ENCODE data around the gene PRKAR1A.

The PRKAR1A gene

GRCh38 chr17:68533887-68534694 lies 21.9 kb downstream of the PRKAR1A start:
- Histone ChIP-seq H3K4me1 (ENCODE audit: control insufficient read depth, insufficient read depth, low read length) (no peaks in the 10 kb centered on the region), H3K36me3 (ENCODE audit: control insufficient read depth, insufficient read depth, low read length) (peaks cover 10% of the 10 kb centered on the region)

DNA sequence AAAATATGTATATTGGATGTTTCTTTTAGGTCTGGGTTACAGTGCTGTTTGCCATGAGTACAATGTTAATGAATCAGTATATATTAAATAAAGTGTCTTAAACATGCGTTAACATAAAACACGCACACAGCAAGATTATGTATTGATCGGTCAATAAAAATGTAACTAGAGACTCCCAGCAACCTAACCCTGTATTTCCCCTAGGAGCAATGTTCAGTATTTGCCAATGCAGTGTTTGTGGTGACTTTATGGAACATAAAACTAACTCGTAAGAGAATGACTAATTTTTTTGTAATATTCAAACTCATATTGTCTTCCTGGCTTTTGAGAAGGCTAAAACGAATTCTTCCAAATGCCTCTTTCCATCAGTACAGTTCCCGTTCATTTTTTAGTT lies 22.5 kb downstream of the PRKAR1A start:
- Histone ChIP-seq H3K9ac (ENCODE audit: low read length) (no peak overlapping the region), H3K9me3 (ENCODE audit: control insufficient read depth, low read length) (no peaks in the 10 kb centered on the region), H3K27me3 (ENCODE audit: control insufficient read depth, insufficient read depth, low read length) (no peaks in the 10 kb centered on the region), H3K36me3 (ENCODE audit: control insufficient read depth, insufficient read depth, low read length) (peaks cover 10% of the 10 kb centered on the region), H3K4me3 (ENCODE audit: low read length) (no peak overlapping the region), H3K4me1 (ENCODE audit: control insufficient read depth, insufficient read depth, low read length) (peaks cover 2% of the 10 kb centered on the region)

More at GRCh38 chr17:68533887-68534694, 21.9 kb downstream of the PRKAR1A start:
- Histone ChIP-seq H3K27me3 (ENCODE audit: control insufficient read depth, insufficient read depth, low read length) (no peaks in the 10 kb centered on the region), H3K4me3 (ENCODE audit: low read length) (no peak overlapping the region), H3K9ac (ENCODE audit: low read length) (no peak overlapping the region), H3K9me3 (ENCODE audit: control insufficient read depth, low read length) (no peaks in the 10 kb centered on the region)

DNA sequence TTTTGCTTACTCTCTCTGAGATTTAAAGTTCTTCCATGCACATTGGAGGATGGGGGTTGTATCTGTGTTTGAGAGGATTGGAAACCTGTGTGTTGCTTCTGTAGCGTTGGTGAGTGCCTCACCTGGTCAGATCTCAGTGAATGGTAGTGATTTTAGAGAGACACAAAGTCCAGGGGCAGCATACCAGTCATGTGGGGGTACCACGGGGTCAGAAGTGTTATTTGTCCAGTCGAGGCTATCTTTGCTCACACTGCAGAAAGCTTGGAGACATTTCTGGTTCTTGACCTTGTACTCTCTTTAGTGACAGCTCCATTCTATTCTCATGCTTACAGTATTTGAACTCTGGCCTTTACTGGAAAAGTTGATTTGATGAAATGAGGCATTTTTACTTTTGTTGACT lies 23.7 kb downstream of the PRKAR1A start:
- H3K9ac ChIP-seq (ENCODE audit: low read length): no peak overlapping the region
- peaks cover 9% of the 10 kb centered on the region for H3K4me1 ChIP-seq (ENCODE audit: control insufficient read depth, insufficient read depth, low read length)
- no peak overlapping the region for H3K4me3 ChIP-seq (ENCODE audit: low read length)
- H3K36me3 ChIP-seq (ENCODE audit: control insufficient read depth, insufficient read depth, low read length): peaks cover 10% of the 10 kb centered on the region
- H3K9me3 ChIP-seq (ENCODE audit: control insufficient read depth, low read length): no peaks in the 10 kb centered on the region
- no peaks in the 10 kb centered on the region for H3K27me3 ChIP-seq (ENCODE audit: control insufficient read depth, insufficient read depth, low read length)

- Histone ChIP-seq H3K9ac (ENCODE audit: low read length) (no peak overlapping the region), H3K4me1 (ENCODE audit: control insufficient read depth, insufficient read depth, low read length) (peaks cover 37% of the 10 kb centered on the region), H3K36me3 (ENCODE audit: control insufficient read depth, insufficient read depth, low read length) (peaks cover 10% of the 10 kb centered on the region), H3K4me3 (ENCODE audit: low read length) (no peak overlapping the region), H3K27me3 (ENCODE audit: control insufficient read depth, insufficient read depth, low read length) (no peaks in the 10 kb centered on the region), H3K9me3 (ENCODE audit: control insufficient read depth, low read length) (no peaks in the 10 kb centered on the region)
Measured at GRCh38 chr17:68539548-68540467, 27.6 kb downstream of the PRKAR1A start.

DNA sequence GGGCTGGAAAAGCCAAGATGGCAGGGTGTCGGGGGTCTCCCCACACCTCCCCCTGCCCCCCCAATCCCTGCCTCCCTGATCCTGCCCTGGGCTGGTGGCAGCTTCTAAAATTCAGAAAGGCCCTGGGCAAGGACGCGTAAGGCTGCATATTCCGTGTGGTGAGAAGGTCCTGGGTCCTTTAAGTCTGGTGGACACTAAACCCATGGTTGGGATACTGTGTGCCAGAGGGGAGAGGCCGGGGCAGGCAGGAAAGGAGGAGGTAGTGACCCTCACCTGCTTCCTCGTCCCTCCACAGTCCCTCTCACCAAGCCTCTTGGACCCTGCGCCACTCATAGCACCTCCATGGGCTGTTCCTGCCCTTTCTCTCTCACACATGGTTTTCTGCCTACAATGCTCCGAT lies 28.8 kb downstream of the PRKAR1A start:
- no peaks in the 10 kb centered on the region for H3K27me3 ChIP-seq (ENCODE audit: control insufficient read depth, insufficient read depth, low read length)
- no peaks in the 10 kb centered on the region for H3K9me3 ChIP-seq (ENCODE audit: control insufficient read depth, low read length)
- H3K4me1 ChIP-seq (ENCODE audit: control insufficient read depth, insufficient read depth, low read length): peaks cover 37% of the 10 kb centered on the region
- H3K4me3 ChIP-seq (ENCODE audit: low read length): no peak overlapping the region
- H3K36me3 ChIP-seq (ENCODE audit: control insufficient read depth, insufficient read depth, low read length): peaks cover 10% of the 10 kb centered on the region
- H3K9ac ChIP-seq (ENCODE audit: low read length): no peak overlapping the region

DNA sequence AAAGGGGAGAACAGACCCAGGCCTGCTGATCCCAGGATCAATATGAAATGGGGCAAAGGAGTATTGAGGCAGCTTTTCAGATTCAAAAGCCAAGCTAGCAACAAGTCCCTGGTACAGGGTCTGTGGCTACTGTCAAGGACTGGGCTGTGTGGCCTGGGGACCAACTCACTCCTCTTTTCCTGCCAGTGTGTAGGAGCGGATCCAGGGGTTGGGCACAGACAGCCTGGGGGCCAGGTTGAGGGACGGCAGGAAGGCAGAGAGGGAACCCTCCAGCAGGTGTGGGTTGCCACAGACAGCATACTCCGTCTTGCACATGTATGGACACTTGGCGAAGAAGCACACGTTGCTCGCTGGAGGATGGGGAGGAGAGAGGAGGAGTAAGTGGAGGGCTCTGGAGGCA lies 29.6 kb downstream of the PRKAR1A start:
- peaks cover 37% of the 10 kb centered on the region for H3K4me1 ChIP-seq (ENCODE audit: control insufficient read depth, insufficient read depth, low read length)
- H3K9me3 ChIP-seq (ENCODE audit: control insufficient read depth, low read length): no peaks in the 10 kb centered on the region
- H3K4me3 ChIP-seq (ENCODE audit: low read length): no peak overlapping the region
- no peak overlapping the region for H3K9ac ChIP-seq (ENCODE audit: low read length)
- no peaks in the 10 kb centered on the region for H3K27me3 ChIP-seq (ENCODE audit: control insufficient read depth, insufficient read depth, low read length)
- H3K36me3 ChIP-seq (ENCODE audit: control insufficient read depth, insufficient read depth, low read length): peaks cover 10% of the 10 kb centered on the region

GRCh38 chr17:68542698-68543463 lies 30.7 kb downstream of the PRKAR1A start:
- Histone ChIP-seq H3K4me3 (ENCODE audit: low read length) (no peak overlapping the region), H3K9ac (ENCODE audit: low read length) (no peak overlapping the region), H3K27me3 (ENCODE audit: control insufficient read depth, insufficient read depth, low read length) (no peaks in the 10 kb centered on the region), H3K4me1 (ENCODE audit: control insufficient read depth, insufficient read depth, low read length) (peaks cover 37% of the 10 kb centered on the region), H3K36me3 (ENCODE audit: control insufficient read depth, insufficient read depth, low read length) (peaks cover under 1% of the 10 kb centered on the region), H3K9me3 (ENCODE audit: control insufficient read depth, low read length) (no peaks in the 10 kb centered on the region)

GRCh38 chr17:68544111-68544915 lies 32.1 kb downstream of the PRKAR1A start:
- Histone ChIP-seq H3K9me3 (ENCODE audit: control insufficient read depth, low read length) (no peaks in the 10 kb centered on the region), H3K9ac (ENCODE audit: low read length) (no peak overlapping the region), H3K4me3 (ENCODE audit: low read length) (no peak overlapping the region), H3K27me3 (ENCODE audit: control insufficient read depth, insufficient read depth, low read length) (no peaks in the 10 kb centered on the region), H3K4me1 (ENCODE audit: control insufficient read depth, insufficient read depth, low read length) (peaks cover 37% of the 10 kb centered on the region), H3K36me3 (ENCODE audit: control insufficient read depth, insufficient read depth, low read length) (no peaks in the 10 kb centered on the region)

DNA sequence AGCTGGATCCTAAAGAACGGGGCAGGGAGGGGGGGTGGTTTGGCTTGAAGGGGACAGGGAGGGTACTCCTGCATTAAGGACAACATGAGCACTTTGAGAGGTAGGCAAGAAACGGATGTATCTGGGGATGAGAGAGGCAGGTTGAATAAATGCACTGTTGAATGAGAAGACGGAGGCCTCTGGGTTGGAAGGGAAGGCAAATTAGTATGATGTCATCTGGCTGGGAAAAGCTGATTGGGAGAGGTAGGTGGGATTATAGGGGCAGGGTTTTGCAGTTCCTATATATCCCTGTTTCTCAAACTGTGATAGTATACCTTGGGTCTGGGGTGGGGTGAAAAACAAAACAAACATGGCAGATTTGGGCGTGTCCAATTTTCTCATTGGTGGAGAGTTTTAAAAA lies 44.3 kb downstream of the PRKAR1A start:
- H3K27me3 ChIP-seq (ENCODE audit: control insufficient read depth, insufficient read depth, low read length): no peaks in the 10 kb centered on the region
- H3K36me3 ChIP-seq (ENCODE audit: control insufficient read depth, insufficient read depth, low read length): no peaks in the 10 kb centered on the region
- H3K4me3 ChIP-seq (ENCODE audit: low read length): no peak overlapping the region
- H3K9ac ChIP-seq (ENCODE audit: low read length): no peak overlapping the region
- H3K9me3 ChIP-seq (ENCODE audit: control insufficient read depth, low read length): no peaks in the 10 kb centered on the region
- no peaks in the 10 kb centered on the region for H3K4me1 ChIP-seq (ENCODE audit: control insufficient read depth, insufficient read depth, low read length)

GRCh38 chr17:68559316-68559715 lies 47.1 kb downstream of the PRKAR1A start:
- Histone ChIP-seq H3K4me1 (ENCODE audit: control insufficient read depth, insufficient read depth, low read length) (no peaks in the 10 kb centered on the region), H3K4me3 (ENCODE audit: low read length) (no peak overlapping the region), H3K27me3 (ENCODE audit: control insufficient read depth, insufficient read depth, low read length) (no peaks in the 10 kb centered on the region), H3K36me3 (ENCODE audit: control insufficient read depth, insufficient read depth, low read length) (no peaks in the 10 kb centered on the region), H3K9me3 (ENCODE audit: control insufficient read depth, low read length) (no peaks in the 10 kb centered on the region), H3K9ac (ENCODE audit: low read length) (no peak overlapping the region)

DNA sequence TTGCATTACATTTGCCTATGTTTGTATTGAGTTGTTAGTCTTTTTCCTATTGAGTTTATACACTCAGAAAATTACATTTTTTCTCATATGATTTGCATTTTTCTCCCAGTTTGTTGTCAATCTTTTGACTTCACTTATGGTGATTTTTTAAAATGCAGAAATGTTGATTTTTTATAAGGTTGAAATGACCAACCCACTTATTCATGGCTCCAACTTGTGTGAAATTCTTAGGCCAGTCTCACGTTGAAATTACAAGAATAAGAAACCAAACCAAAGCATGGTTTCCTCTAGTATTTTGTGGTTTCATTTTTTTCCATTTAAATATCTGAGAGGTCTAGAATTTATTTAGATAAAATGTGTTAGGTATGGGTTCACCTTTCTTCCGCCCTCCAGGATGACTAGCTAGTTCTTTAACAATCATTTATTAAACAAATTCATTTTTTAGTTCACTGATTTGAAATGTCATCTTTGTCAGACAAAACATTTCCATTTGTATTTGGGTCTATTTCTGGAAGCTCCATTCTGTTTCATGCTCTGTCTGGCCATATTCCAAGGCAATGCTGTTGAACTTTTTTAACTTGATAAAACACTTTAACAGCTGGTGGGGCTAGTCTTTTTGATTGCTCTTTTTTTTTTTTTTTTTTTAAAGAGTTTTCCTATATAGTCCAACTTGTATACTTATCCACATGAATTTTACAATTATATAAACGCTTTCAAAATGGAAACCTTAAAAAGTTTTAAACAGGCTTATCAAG lies 48.9 kb downstream of the PRKAR1A start:
- no peaks in the 10 kb centered on the region for H3K9me3 ChIP-seq (ENCODE audit: control insufficient read depth, low read length)
- no peaks in the 10 kb centered on the region for H3K4me1 ChIP-seq (ENCODE audit: control insufficient read depth, insufficient read depth, low read length)
- H3K9ac ChIP-seq (ENCODE audit: low read length): no peak overlapping the region
- H3K4me3 ChIP-seq (ENCODE audit: low read length): no peak overlapping the region
- H3K36me3 ChIP-seq (ENCODE audit: control insufficient read depth, insufficient read depth, low read length): no peaks in the 10 kb centered on the region
- H3K27me3 ChIP-seq (ENCODE audit: control insufficient read depth, insufficient read depth, low read length): no peaks in the 10 kb centered on the region

Data from mucosa of stomach (tissue), 1 donor.